CD4-positive, alpha-beta T cell treated with Interleukin-2 at 100 ng/mL for 4 hours (primary cell): ENCODE results near the gene SPTBN4.
"Not testable (repeated sequence)": the region's sequence is repeated elsewhere in the genome, so short reads cannot be mapped to it uniquely, and the experiment has no call there.

Experiments used
- DNase-seq: peaks from one replicate; pipeline ENCODE4 v3.0.0-alpha.2; 2020; ENCODE audit warnings: low spot score

The SPTBN4 gene

DNA sequence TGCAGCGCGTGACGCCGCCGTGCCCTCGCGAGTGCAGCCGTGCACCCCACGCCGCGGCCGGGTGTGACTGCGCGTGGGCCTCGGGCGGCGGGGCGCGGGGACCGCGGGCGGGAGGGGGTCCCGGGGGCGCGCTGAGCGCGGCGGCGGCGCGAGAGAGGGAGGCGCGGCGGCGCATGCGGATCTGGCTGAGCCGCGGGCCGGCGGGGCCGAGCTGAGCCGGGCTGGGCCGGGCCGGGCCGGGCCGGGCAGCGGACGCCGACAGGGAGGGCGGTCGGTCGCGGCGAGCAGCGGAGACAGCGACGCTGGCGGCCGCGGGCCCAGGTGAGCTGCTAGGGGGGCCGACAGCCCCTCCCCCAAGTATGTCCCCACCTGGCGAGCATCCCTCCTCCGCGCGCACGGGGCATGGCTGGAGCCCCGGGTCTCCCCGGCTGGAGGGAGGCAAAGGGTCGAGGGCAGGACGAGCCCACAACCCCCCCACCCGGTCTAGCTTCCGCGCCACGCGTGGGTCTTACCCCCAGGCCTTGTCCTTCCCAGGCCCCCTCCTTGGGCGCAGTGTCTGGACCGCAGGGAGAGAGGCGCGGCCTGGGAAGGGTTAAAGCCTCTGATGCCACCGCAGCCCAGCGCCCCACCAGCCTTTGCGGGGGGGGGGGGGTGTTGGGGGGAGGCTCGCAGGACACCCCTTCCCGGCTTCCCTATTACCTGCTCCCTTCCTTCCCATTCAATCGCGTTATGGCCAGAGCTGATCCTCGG lies at the start of gene SPTBN4:
SPTBN4 (plus strand) TSS at position 17 of the 750 bp plus-strand sequence. CDS start 5,621 bp downstream, outside the sequence.
- DNase-seq = no peak

- DNase-seq = no peak
Observed at GRCh38 chr19:40417643-40417981, 49.2 kb upstream of the SPTBN4 start.

- no peak for DNase-seq
Observed at GRCh38 chr19:40418040-40418439, 48.8 kb upstream of the SPTBN4 start.

- DNase-seq = no peak
Observed at GRCh38 chr19:40419066-40419612, 47.7 kb upstream of the SPTBN4 start.

GRCh38 chr19:40419780-40420179 lies 47.0 kb upstream of the SPTBN4 start:
- DNase-seq = no peak

DNA sequence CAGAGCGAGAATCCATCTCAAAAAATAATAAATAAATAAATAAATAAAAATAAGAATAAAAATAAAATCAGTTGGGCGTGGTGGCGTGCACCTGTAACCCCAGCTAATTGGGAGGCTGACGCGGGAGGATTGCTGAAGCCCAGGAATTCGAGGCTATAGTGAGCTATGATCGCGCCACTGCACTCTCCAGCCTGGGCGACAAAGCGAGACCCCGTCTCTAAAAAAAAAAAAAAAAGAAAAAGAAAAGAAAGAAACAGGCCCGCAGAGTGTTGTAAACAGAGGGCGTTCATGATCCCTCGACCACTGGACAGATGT lies 46.4 kb upstream of the SPTBN4 start:
- DNase-seq = no peak

DNA sequence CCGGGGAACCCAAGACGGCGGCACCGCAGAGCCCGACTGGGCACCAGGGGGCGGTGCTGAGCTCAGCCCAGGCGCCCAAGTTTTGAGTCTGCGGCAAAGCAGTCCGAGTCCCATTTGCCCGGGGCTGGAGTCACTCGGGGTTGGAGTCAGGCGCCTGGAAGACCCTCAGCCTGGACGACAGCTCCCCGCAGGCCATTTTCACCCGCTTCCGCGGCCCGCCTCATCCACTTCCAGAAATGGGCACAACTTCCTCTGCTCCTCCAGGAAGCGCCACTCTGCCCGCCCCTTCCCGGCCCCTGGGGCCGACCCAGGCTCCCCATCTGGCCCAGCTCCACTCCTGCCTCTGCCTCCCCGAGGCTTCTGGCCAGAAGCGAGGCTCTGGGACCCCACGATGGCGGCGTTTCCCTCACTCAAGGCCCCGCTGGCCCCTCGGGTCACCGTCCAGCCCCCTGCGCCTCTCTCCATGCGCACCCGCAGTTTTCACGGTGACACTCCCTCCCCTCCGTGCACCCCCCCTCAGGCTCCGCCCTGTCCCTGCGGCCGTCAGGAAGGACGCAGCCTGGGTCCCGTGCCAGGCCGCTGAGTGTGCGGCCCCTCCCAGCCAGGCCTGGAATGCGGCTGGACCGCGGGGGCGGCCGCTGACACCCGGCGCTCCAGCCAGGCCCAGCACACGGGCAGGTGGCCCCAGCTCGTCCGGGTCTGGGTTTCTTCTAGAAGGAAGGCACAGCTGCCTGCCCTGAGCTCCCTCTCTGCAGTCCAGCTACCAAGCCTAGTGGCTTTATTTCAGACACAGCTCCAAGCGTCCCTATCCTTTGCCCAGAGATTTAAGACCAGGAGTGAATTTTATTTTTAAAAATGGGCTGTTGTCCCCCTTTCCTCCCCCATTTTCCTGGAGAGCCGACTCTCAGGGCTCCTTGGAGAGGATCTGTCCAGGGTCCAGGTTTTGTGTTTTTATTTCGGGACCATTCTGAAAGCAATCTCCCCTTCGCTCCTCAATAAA lies 45.7 kb upstream of the SPTBN4 start:
- DNase-seq = peak; percentile 74

DNA sequence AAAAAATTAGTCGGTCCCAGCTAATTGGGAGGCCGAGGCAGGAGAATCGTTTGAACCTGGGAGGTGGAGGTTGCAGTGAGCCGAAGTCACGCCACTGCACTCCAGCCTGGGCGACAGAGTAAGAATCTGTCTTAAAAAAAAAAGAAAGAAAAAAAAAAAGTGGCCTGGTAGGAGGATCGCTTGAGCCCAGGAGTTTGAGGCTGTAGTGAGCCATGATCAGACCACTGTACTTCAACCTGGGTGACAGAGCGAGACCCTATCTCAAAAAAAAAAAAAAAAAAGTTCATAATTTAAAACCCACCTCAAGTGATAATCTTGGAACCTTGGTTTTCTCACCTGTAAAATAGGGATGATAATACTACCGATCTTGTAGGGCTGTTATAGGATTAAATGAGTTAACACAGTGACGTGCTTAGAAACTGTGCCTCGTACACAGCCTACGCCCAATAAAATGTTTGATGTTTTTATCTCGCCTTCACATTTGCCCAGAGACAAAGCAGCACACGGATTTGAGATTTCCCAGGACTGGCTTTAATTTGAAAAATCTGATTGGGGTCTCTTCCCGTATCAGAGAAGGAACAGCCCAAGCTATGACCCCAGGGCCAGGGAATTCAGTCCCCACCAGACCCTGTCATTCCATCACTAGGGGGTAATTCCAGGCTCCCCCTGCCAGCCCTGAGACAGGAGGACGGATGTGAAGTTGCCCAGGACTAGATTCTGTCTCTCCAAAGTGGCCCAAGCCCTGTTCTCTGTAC lies 44.6 kb upstream of the SPTBN4 start:
- no peak for DNase-seq

GRCh38 chr19:40422748-40423566 lies 43.8 kb upstream of the SPTBN4 start:
- no peak for DNase-seq

DNA sequence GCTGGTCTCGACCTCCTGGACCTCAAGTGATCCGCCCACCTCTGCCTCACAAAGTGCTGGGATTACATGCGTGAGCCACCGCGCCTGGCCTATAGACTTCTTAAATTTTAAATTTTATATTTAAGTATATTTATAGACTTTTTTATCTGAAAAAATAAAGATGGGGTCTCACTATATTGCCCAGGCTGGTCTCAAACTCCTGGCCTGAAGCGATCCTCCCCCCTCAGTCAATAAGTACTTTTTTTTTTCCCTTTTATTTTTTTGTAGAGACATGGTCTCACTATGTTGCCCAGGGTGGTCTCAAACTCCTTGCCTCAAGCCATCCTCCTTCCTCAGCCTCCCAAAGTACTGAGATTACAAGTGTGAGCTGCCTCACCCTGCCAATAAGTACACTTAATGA lies 42.9 kb upstream of the SPTBN4 start:
- DNase-seq = no peak

- DNase-seq = no peak
Observed at GRCh38 chr19:40424637-40425449, 42.0 kb upstream of the SPTBN4 start.

DNA sequence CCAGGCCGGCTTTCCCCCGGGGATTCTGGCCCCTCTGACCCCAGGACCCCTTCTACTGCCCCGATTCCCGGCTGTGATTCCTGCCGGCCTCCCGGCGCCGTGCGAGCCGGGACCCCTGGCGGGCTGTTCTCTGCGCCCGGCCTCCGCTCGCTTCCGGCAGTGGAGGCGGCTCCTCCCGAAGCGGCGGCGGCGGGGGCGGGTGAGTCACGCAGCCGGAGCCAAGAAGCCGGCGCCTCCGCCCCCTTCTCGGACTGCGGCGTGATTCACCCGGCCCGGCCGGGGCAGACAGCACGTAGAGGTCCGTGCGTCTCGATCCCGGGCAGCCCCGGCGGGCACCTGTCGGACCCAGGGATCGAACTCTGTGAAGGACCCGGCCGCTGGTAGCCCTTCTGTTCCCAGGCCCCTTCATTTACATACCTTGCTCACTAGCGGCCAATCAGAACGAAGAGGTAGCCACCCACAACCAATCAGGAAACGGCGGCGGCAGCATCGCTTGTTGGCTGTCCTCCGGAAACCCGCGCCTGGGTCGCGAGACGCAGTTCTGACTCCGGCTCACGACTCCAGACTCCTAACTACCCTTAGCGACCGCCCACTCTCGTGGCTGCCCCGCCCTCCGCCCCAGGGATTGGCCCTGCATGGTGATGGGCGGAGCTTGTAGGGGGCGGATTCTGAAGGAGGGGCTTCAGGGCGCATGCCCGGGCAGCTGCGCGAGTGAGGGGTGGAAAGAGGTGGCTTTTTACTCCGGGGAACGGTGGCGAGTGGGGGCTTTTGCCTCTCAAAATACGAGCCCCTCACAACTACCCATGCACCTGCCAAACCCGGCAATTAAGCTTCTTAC lies 41.1 kb upstream of the SPTBN4 start, which contains the start of gene SERTAD1:
SERTAD1 (minus strand) TSS at position 543 of the 838 bp plus-strand sequence. CDS start 2,446 bp downstream, outside the sequence.
- DNase-seq = peak; percentile 100

DNA sequence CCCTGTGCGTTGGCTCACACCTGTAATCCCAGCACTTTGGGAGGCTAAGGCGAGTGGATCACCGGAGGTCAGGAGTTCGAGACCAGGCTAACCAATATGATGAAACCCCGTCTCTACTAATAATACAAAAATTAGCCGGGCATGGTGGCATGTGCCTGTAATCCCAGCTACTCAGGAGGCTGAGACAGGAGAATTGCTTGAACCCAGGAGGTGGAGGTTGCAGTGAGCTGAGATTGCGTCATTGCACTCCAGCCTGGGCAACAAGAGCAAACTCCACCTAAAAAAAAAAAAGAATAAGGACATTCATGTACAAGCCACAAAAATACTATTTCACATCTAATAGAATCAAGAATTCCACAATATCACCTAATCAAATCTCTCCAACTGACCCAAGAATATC lies 38.6 kb upstream of the SPTBN4 start:
- not testable (repeated sequence) for DNase-seq

DNA sequence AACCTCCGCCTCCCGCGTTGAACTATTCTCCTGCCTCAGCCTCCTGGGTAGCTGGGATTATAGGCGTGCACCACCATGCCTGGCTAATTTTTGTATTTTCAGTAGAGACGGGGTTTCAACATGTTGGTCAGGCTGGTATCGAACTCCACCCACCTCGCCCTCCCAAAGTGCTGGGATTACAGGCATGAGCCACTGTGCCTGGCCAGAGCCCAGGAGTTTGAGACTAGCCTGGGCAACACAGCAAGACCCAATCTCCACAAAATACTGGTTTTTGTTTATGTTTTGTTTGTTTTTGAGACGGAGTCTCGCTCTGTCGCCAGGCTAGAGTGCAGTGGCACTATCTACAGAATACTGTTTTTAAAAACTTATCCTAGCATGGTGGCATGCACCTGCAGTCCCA lies 36.6 kb upstream of the SPTBN4 start:
- not testable (repeated sequence) for DNase-seq

GRCh38 chr19:40431698-40432097 lies 35.1 kb upstream of the SPTBN4 start:
- DNase-seq = no peak

DNA sequence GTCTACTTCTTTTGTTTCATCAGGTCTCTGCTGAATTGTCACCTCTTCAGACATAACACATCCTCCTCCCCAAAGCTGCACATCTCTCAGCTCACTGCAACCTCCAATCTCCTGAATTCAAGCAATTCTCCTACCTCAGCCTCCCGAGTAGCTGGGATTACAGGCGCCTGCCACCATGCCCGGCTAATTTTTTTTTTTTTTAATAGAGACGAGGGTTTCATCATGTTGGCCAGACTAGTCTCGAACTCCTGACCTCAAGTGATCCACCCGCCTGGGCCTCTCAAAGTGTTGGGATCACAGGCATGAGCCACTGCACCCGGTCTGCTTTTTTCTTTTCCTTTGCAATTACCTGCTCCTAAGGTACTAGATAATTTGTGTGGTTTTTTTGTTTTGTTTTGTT lies 34.0 kb upstream of the SPTBN4 start:
- DNase-seq = not testable (repeated sequence)

DNA sequence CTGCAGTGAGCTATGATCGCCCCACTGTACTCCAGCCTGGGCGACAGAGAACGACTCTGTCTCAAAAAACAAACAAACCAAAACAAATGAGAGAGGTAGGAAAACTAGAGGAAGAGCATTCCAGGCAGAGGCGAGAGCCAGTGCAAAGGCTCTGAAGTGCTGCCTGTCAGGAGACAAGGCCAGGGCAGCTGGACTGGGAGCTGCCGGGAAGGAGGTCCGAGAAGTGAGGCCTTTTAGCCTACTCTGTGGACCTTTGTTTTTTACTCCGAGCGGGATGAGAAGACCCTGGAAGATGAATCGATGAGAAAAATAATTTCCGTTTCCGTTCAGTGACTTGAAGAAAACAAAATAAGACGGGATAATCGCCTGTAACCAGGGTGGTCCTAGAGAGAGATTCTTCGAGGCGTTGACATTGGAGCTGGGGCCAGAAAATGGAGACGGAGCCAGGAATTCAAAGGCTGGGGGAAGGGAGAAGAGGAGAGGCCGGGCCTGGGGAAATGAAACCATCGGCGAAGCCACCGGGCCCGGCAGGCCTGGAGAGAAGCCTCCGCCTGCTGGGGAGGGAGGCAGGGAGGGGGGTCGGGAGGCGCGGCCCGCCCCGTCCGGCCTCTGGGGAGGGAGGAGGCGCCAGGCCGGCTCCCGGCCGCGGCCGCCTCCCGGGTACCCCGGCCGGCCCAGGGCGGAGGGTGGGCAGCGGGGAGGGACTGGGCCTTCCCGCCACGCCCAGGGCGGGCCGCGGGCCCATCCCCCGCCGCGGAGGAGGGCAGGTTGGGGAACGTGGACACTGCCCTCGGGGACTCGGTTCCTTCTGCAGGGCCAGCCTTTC lies 33.2 kb upstream of the SPTBN4 start:
- DNase-seq = peak; percentile 40

- DNase-seq = no peak
Observed at GRCh38 chr19:40438284-40438683, 28.5 kb upstream of the SPTBN4 start.
